Stimulated activated CD8-positive, alpha-beta memory T cell treated with anti-CD3 and anti-CD28 coated beads, Interleukin-7, amount 100 ng/mL, for 24 hours (primary cell): Measurements from ENCODE around the gene CRYBG2.
A peak's percentile ranks its signal among the peaks of the same experiment; 100 is the strongest.
"Not testable (repeated sequence)": the region's sequence is repeated elsewhere in the genome, so short reads cannot be mapped to it uniquely, and the experiment has no call there.

ENCODE experiments used
- DNase-seq: peaks from one replicate; pipeline ENCODE4 v3.0.0-alpha.2; 2020; ENCODE audit warnings: low read depth

Gene CRYBG2

GRCh38 chr1:26295194-26296138 lies 58.5 kb downstream of the CRYBG2 start:
- no peak for DNase-seq

GRCh38 chr1:26293911-26294463 lies 59.9 kb downstream of the CRYBG2 start:
- no peak for DNase-seq

- DNase-seq = not testable (repeated sequence)
These were observed 61.2 kb downstream of the CRYBG2 start for GRCh38 chr1:26292735-26293134.

GRCh38 chr1:26291939-26292338 lies 62.0 kb downstream of the CRYBG2 start:
- no peak for DNase-seq

- DNase-seq = no peak
These were observed 62.5 kb downstream of the CRYBG2 start for GRCh38 chr1:26291433-26291832.

GRCh38 chr1:26290882-26291261 lies 63.1 kb downstream of the CRYBG2 start:
- no peak for DNase-seq

- DNase-seq = no peak
These were observed 63.6 kb downstream of the CRYBG2 start for GRCh38 chr1:26290122-26290881.

- no peak for DNase-seq
These were observed 64.5 kb downstream of the CRYBG2 start for GRCh38 chr1:26289158-26290059.

GRCh38 chr1:26288311-26288941 lies 65.5 kb downstream of the CRYBG2 start:
- peak; percentile 45 for DNase-seq

- no peak for DNase-seq
These were observed 66.1 kb downstream of the CRYBG2 start for GRCh38 chr1:26287811-26288210.

- DNase-seq = no peak
These were observed 66.8 kb downstream of the CRYBG2 start for GRCh38 chr1:26287033-26287711.

GRCh38 chr1:26286064-26286416 lies 67.9 kb downstream of the CRYBG2 start:
- DNase-seq = no peak

- no peak for DNase-seq
These were observed 68.4 kb downstream of the CRYBG2 start for GRCh38 chr1:26285366-26286063.

GRCh38 chr1:26284597-26285347 lies 69.2 kb downstream of the CRYBG2 start:
- DNase-seq = peak; percentile 87

- no peak for DNase-seq
These were observed 69.9 kb downstream of the CRYBG2 start for GRCh38 chr1:26283871-26284596.

GRCh38 chr1:26283279-26283853 lies 70.6 kb downstream of the CRYBG2 start:
- DNase-seq = no peak

- DNase-seq = no peak
These were observed 71.5 kb downstream of the CRYBG2 start for GRCh38 chr1:26282401-26282918.

- DNase-seq = no peak
These were observed 72.0 kb downstream of the CRYBG2 start for GRCh38 chr1:26281971-26282370.
